Small intestine (tissue), 7 donors: ENCODE measurements around the gene KMT2B. TPM values are rescaled to one million over a fixed set of nuclear protein-coding genes. Genes with fewer than 3 reads are reported as not detected.

Source experiments
- DNase-seq, 2 donors: peaks; one replicate each; pipeline versions ENCODE4 v3.0.0 to v3.0.0-alpha.2; 2013
- FAIRE-seq: peaks from 2 replicates; lab custom pipeline; 2012; peaks lifted over from hg19 to GRCh38; lab: Jason Lieb, UNC
- H3K27ac ChIP-seq, 3 donors: one replicate each; pipeline ENCODE4 v1.5.1; 2013; ENCODE audit warnings: low read length in 2 of 3, mild to moderate bottlenecking in 2 of 3, control low read depth in 1 of 3, inconsistent platforms in 1 of 3, low read depth in 1 of 3, moderate library complexity in 1 of 3
- H3K27me3 ChIP-seq, 3 donors: one replicate each; pipeline ENCODE4 v1.6.1; 2013; ENCODE audit warnings: low read length in 3 of 3, inconsistent platforms in 1 of 3; ENCODE audit not compliant: control insufficient read depth in 3 of 3, insufficient read depth in 3 of 3
- H3K36me3 ChIP-seq, 3 donors: one replicate each; pipeline ENCODE4 v1.6.1; 2013; ENCODE audit warnings: low read length in 3 of 3, inconsistent platforms in 1 of 3, low read depth in 1 of 3, mild to moderate bottlenecking in 1 of 3, moderate library complexity in 1 of 3; ENCODE audit not compliant: control insufficient read depth in 3 of 3, insufficient read depth in 2 of 3
- H3K4me1 ChIP-seq, 3 donors: one replicate each; pipeline ENCODE4 v1.6.1; 2013; ENCODE audit warnings: low read length in 2 of 3, inconsistent platforms in 1 of 3, low read depth in 1 of 3, mild to moderate bottlenecking in 1 of 3, moderate library complexity in 1 of 3; ENCODE audit not compliant: control insufficient read depth in 3 of 3, insufficient read depth in 2 of 3
- H3K4me3 ChIP-seq, 3 donors: one replicate each; pipeline ENCODE4 v1.5.1; 2013; ENCODE audit warnings: low read length in 3 of 3, control low read depth in 1 of 3, inconsistent platforms in 1 of 3, low read depth in 1 of 3, mild to moderate bottlenecking in 1 of 3, moderate library complexity in 1 of 3
- H3K9me3 ChIP-seq, 2 donors: one replicate each; pipeline ENCODE4 v1.6.1; 2013; ENCODE audit warnings: low read depth in 1 of 2, low read length in 1 of 2; ENCODE audit not compliant: control insufficient read depth in 2 of 2, insufficient read depth in 1 of 2
- WGBS, 3 donors: extraction: QIAGEN DNeasy Blood & Tissue Kit; methylation state at CpG; one replicate each; pipeline ENCODE4 v1.1.7; 2013; 5-methylcytosine and 5-hydroxymethylcytosine counted together
- polyA plus RNA-seq, 4 donors: library from polyadenylated mRNA; stranded (reverse) in 3 of 4; unstranded in 1 of 4; fragments of 200-250 nt in 3 of 4; fragments of 120-200 nt in 1 of 4; gene quantifications; one replicate each; pipeline versions ENCODE4 v1.2.1 to v1.2.3, GENCODE V29; 2013
- donor health status: healthy with polysubstance abuse.
- donor health status: control.
- donor health status: control.
- donor health status: Bipolar disorder and iron deficiency.
- donor health status: healthy.

KMT2B gene
- polyA plus RNA-seq, 4 donors: 21.6 to 47.9 (median 26.3) TPM

- FAIRE-seq: no peak
- no peak overlapping the region for H3K4me3 ChIP-seq
Measured at GRCh38 chr19:35724560-35724959, 6.8 kb downstream of the KMT2B start.

GRCh38 chr19:35725216-35725861, 7.5 kb downstream of the KMT2B start:
- FAIRE-seq (no peak), DNase-seq (no peak)
- H3K27ac ChIP-seq: no peak overlapping the region
- no peak overlapping the region for H3K4me3 ChIP-seq
- no peaks in the 10 kb centered on the region for H3K4me1 ChIP-seq
- H3K27me3 ChIP-seq: no peaks in the 10 kb centered on the region
- H3K36me3 ChIP-seq: peaks cover 50 to 97% (median 54%) of the 10 kb centered on the region in 3 donors
- H3K9me3 ChIP-seq: no peaks in the 10 kb centered on the region
- 95 to 98% (median 95%) methylated on average over 22 to 23 of the region's 23 CpGs for WGBS, 3 donors

More at GRCh38 chr19:35724560-35724959, 6.8 kb downstream of the KMT2B start:
- H3K4me1 ChIP-seq: peaks cover 0 to 2% (median 0%) of the 10 kb centered on the region in 3 donors
- WGBS, 3 donors: 97 to 98% (median 98%) methylated on average over 11 to 12 of the region's 12 CpGs
- no peak for DNase-seq
- H3K27me3 ChIP-seq: no peaks in the 10 kb centered on the region
- H3K9me3 ChIP-seq: no peaks in the 10 kb centered on the region
- H3K27ac ChIP-seq: no peak overlapping the region
- H3K36me3 ChIP-seq: peaks cover 45 to 96% (median 46%) of the 10 kb centered on the region in 3 donors

GRCh38 chr19:35727053-35727955, 9.5 kb downstream of the KMT2B start:
- peaks cover 48 to 99% (median 65%) of the 10 kb centered on the region in 3 donors for H3K36me3 ChIP-seq
- 95 to 97% (median 96%) methylated on average over 24 to 25 of the region's 25 CpGs for WGBS, 3 donors
- H3K9me3 ChIP-seq: no peaks in the 10 kb centered on the region
- no peaks in the 10 kb centered on the region for H3K27me3 ChIP-seq
- H3K4me1 ChIP-seq: no peaks in the 10 kb centered on the region
- DNase-seq: no peak
- no peak overlapping the region for H3K27ac ChIP-seq
- H3K4me3 ChIP-seq: no peak overlapping the region
- no peak for FAIRE-seq

GRCh38 chr19:35727956-35728706, 10.3 kb downstream of the KMT2B start:
- Histone ChIP-seq H3K4me3 (no peak overlapping the region), H3K9me3 (no peaks in the 10 kb centered on the region), H3K27ac (no peak overlapping the region), H3K4me1 (no peaks in the 10 kb centered on the region), H3K36me3 (peaks cover 51 to 98% (median 64%) of the 10 kb centered on the region in 3 donors), H3K27me3 (no peaks in the 10 kb centered on the region)
- 92 to 93% (median 92%) methylated on average over 19 of the region's 19 CpGs for WGBS, 3 donors
- DNase-seq (no peak), FAIRE-seq (no peak)

GRCh38 chr19:35729021-35729420, 11.2 kb downstream of the KMT2B start:
- no peak overlapping the region for H3K4me3 ChIP-seq
- no peaks in the 10 kb centered on the region for H3K4me1 ChIP-seq
- no peak for FAIRE-seq
- no peaks in the 10 kb centered on the region for H3K27me3 ChIP-seq
- WGBS, 3 donors: 90 to 92% (median 91%) methylated on average over 18 of the region's 18 CpGs
- peaks cover 46 to 98% (median 68%) of the 10 kb centered on the region in 3 donors for H3K36me3 ChIP-seq
- no peak for DNase-seq
- H3K27ac ChIP-seq: no peak overlapping the region
- no peaks in the 10 kb centered on the region for H3K9me3 ChIP-seq

- FAIRE-seq (no peak), DNase-seq (no peak)
- peaks cover 42 to 98% (median 67%) of the 10 kb centered on the region in 3 donors for H3K36me3 ChIP-seq
- no peaks in the 10 kb centered on the region for H3K27me3 ChIP-seq
- no peak overlapping the region for H3K4me3 ChIP-seq
- no peak overlapping the region for H3K27ac ChIP-seq
- no peaks in the 10 kb centered on the region for H3K9me3 ChIP-seq
- WGBS, 3 donors: 91 to 97% (median 96%) methylated on average over 11 of the region's 11 CpGs
- H3K4me1 ChIP-seq: no peaks in the 10 kb centered on the region
Measured at GRCh38 chr19:35729763-35730162, 12.0 kb downstream of the KMT2B start.

- no peaks in the 10 kb centered on the region for H3K4me1 ChIP-seq
- H3K9me3 ChIP-seq: no peaks in the 10 kb centered on the region
- H3K27ac ChIP-seq: no peak overlapping the region
- H3K4me3 ChIP-seq: no peak overlapping the region
- peaks cover 36 to 98% (median 62%) of the 10 kb centered on the region in 3 donors for H3K36me3 ChIP-seq
- FAIRE-seq (no peak), DNase-seq (no peak)
- 95 to 96% (median 95%) methylated on average over 18 of the region's 18 CpGs for WGBS, 3 donors
- no peaks in the 10 kb centered on the region for H3K27me3 ChIP-seq
Measured at GRCh38 chr19:35730326-35730725, 12.5 kb downstream of the KMT2B start.

- H3K27me3 ChIP-seq: no peaks in the 10 kb centered on the region
- H3K4me3 ChIP-seq: no peak overlapping the region
- DNase-seq (no peak), FAIRE-seq (no peak)
- H3K4me1 ChIP-seq: no peaks in the 10 kb centered on the region
- H3K9me3 ChIP-seq: no peaks in the 10 kb centered on the region
- no peak overlapping the region for H3K27ac ChIP-seq
- 77 to 87% (median 84%) methylated on average over 8 to 9 of the region's 9 CpGs for WGBS, 3 donors
- peaks cover 31 to 96% (median 57%) of the 10 kb centered on the region in 3 donors for H3K36me3 ChIP-seq
Measured at GRCh38 chr19:35731353-35731752, 13.6 kb downstream of the KMT2B start.
